ENCODE measurements around the gene ZNF3.

ZNF3 gene

GRCh38 chr7:100087055-100087750 lies 5.7 kb upstream of the ZNF3 start:
- DNase-seq, result no peak

- no peak for DNase-seq
These were observed 4.0 kb upstream of the ZNF3 start for GRCh38 chr7:100085515-100085914.

GRCh38 chr7:100082978-100083377 lies 1.5 kb upstream of the ZNF3 start:
- no peak for DNase-seq

GRCh38 chr7:100080907-100081534 lies 502 bp downstream of the ZNF3 start:
- no peak for DNase-seq

- DNase-seq, result no peak
These were observed 2.4 kb downstream of the ZNF3 start for GRCh38 chr7:100079024-100079560.

- no peak for DNase-seq
These were observed 4.3 kb downstream of the ZNF3 start for GRCh38 chr7:100077205-100077604.

- DNase-seq, result no peak
These were observed 6.1 kb downstream of the ZNF3 start for GRCh38 chr7:100075418-100075817.

- DNase-seq, result no peak
These were observed 6.7 kb downstream of the ZNF3 start for GRCh38 chr7:100074841-100075240.

- no peak for DNase-seq
These were observed 9.1 kb downstream of the ZNF3 start for GRCh38 chr7:100072462-100072861.

GRCh38 chr7:100071018-100071723 lies 10.4 kb downstream of the ZNF3 start:
- no peak for DNase-seq

- no peak for DNase-seq
These were observed 11.5 kb downstream of the ZNF3 start for GRCh38 chr7:100069991-100070390.

- no peak for DNase-seq
These were observed 14.6 kb downstream of the ZNF3 start for GRCh38 chr7:100066953-100067352.

- DNase-seq, result no peak
These were observed 15.9 kb downstream of the ZNF3 start for GRCh38 chr7:100065452-100066186.

- no peak for DNase-seq
These were observed 17.4 kb downstream of the ZNF3 start for GRCh38 chr7:100064162-100064561.

- DNase-seq, result no peak
These were observed 18.1 kb downstream of the ZNF3 start for GRCh38 chr7:100063376-100063775.

- no peak for DNase-seq
These were observed 19.9 kb downstream of the ZNF3 start for GRCh38 chr7:100061518-100062193.

GRCh38 chr7:100059251-100059739 lies 22.2 kb downstream of the ZNF3 start:
- no peak for DNase-seq

- no peak for DNase-seq
These were observed 24.5 kb downstream of the ZNF3 start for GRCh38 chr7:100057006-100057405.

- DNase-seq, result no peak
These were observed 28.3 kb downstream of the ZNF3 start for GRCh38 chr7:100053215-100053614.

GRCh38 chr7:100051611-100052010 lies 29.9 kb downstream of the ZNF3 start:
- no peak for DNase-seq

- DNase-seq, result peak; percentile 51 to 66 (median 60)
These were observed 31.9 kb downstream of the ZNF3 start, which contains the start of gene ZSCAN21 for GRCh38 chr7:100049441-100050291. Gene ZSCAN21 (plus strand): TSS chr7:100049774. CDS start chr7:100057007, 7,233 bp downstream.
